Endothelial cell of umbilical vein (primary cell): ENCODE results near the gene EHD1. TPM values are rescaled to one million over a fixed set of nuclear protein-coding genes. Genes with fewer than 3 reads are reported as not detected.

Experiments
- BruUV-seq: library from RNA; stranded (reverse); fragments of 400-500 nt; replicated peaks from 2 replicates; lab custom pipeline; 2021; lab: Mats Ljungman, UMichigan
- CTCF ChIA-PET: fragments of 300-600, 350-600 bp; sonication (Branson Sonifier 250); formaldehyde crosslinking; loops from one replicate; lab custom pipeline; 2021; ENCODE audit warnings: antibody characterized with exemption, inconsistent platforms; lab: Charles Lee
- POLR2A ChIA-PET: fragments of 300-600, 350-600 bp; sonication (Branson Sonifier 250); formaldehyde crosslinking; loops from one replicate; lab custom pipeline; 2021; ENCODE audit warnings: antibody characterized with exemption, inconsistent platforms; lab: Charles Lee
- DNase-seq: peaks from one replicate; pipeline ENCODE4 v3.0.0-alpha.2; 2011; ENCODE audit warnings: low read depth, low spot score
- FAIRE-seq: peaks from 2 replicates; lab custom pipeline; 2011; peaks lifted over from hg19 to GRCh38; lab: Jason Lieb, UNC
- H2AFZ ChIP-seq: 2 replicates; pipeline ENCODE4 v1.6.0; 2012; ENCODE audit warnings: low read depth, low read length, control low read depth, inconsistent platforms
- H3K27ac ChIP-seq: 2 replicates; pipeline ENCODE4 v1.5.1; 2011; ENCODE audit warnings: low read depth, mild to moderate bottlenecking, control low read depth, low read length, moderate library complexity; ENCODE audit not compliant: insufficient read depth
- H3K27me3 ChIP-seq, 2 experiments: 2 replicates each; pipeline versions ENCODE4 v1.6.0 to v1.6.1; 2011; ENCODE audit warnings: low read length in 2 of 2, mixed read lengths in 1 of 2; ENCODE audit not compliant: control insufficient read depth in 2 of 2, insufficient read depth in 2 of 2
- H3K36me3 ChIP-seq, 2 experiments: 2 replicates in 1 of 2; 3 replicates in 1 of 2; pipeline ENCODE4 v1.5.1; 2011; ENCODE audit warnings: low read length in 2 of 2, mild to moderate bottlenecking in 1 of 2, moderate library complexity in 1 of 2; ENCODE audit not compliant: control insufficient read depth in 2 of 2, insufficient read depth in 2 of 2; ENCODE audit errors: extremely low read depth in 1 of 2
- H3K4me1 ChIP-seq: 3 replicates; pipeline ENCODE4 v1.5.1; 2011; ENCODE audit warnings: mild to moderate bottlenecking, low read length; ENCODE audit not compliant: control insufficient read depth, insufficient read depth; ENCODE audit errors: extremely low read depth
- H3K4me2 ChIP-seq: 2 replicates; pipeline ENCODE4 v1.6.1; 2011; ENCODE audit warnings: low read length, control low read depth, mixed read lengths; ENCODE audit not compliant: insufficient read depth
- H3K4me3 ChIP-seq, 3 experiments: fragments of 200-600 bp in 1 of 3; sonication (generic), shearing (Covaris generic) in 1 of 3; replicated peaks in 1 of 3; 2 replicates each; pipeline ENCODE4 v1.5.1; 2011 to 2016; ENCODE audit warnings: control low read depth in 3 of 3, low read length in 3 of 3, mild to moderate bottlenecking in 2 of 3, inconsistent platforms in 1 of 3, low read depth in 1 of 3, moderate library complexity in 1 of 3; ENCODE audit not compliant: insufficient read depth in 1 of 3
- H3K79me2 ChIP-seq: 2 replicates; pipeline ENCODE4 v1.6.0; 2012; ENCODE audit warnings: low read length, inconsistent platforms; ENCODE audit not compliant: control insufficient read depth, insufficient read depth
- H3K9ac ChIP-seq: replicated peaks from 2 replicates; pipeline ENCODE3; 2011; ENCODE audit warnings: low read length, control low read depth; ENCODE audit not compliant: insufficient read depth; ENCODE audit errors: extremely low read depth
- H3K9me1 ChIP-seq: replicated peaks from 3 replicates; pipeline ENCODE4 v1.6.0; 2011; ENCODE audit warnings: mild to moderate bottlenecking, low read length; ENCODE audit not compliant: control insufficient read depth, insufficient read depth; ENCODE audit errors: extremely low read depth
- H3K9me3 ChIP-seq: replicated peaks from 2 replicates; pipeline ENCODE4 v1.5.1; 2012; ENCODE audit warnings: low read length, inconsistent platforms; ENCODE audit not compliant: control insufficient read depth, insufficient read depth
- H4K20me1 ChIP-seq: replicated peaks from 2 replicates; pipeline ENCODE3; 2011; ENCODE audit warnings: mild to moderate bottlenecking, low read length; ENCODE audit not compliant: control insufficient read depth, insufficient read depth; ENCODE audit errors: extremely low read depth
- GATA2 ChIP-seq: IDR thresholded peaks from 2 replicates; pipeline ENCODE4 v1.7.0; 2011; ENCODE audit warnings: low read depth, mild to moderate bottlenecking, moderate library complexity, mixed read lengths, low read length; ENCODE audit not compliant: insufficient read length, insufficient read depth
- JUN ChIP-seq: IDR thresholded peaks from 2 replicates; pipeline ENCODE4 v1.6.1; 2011; ENCODE audit warnings: borderline replicate concordance, low read depth; ENCODE audit not compliant: insufficient read length, insufficient read depth
- MYC ChIP-seq: IDR thresholded peaks from one replicate; pipeline ENCODE4 v1.6.1; 2011; ENCODE audit warnings: mild to moderate bottlenecking, low read depth, low read length
- POLR2AphosphoS5 ChIP-seq: IDR thresholded peaks from 2 replicates; pipeline ENCODE4 v1.6.1; 2012; ENCODE audit warnings: low read depth, mild to moderate bottlenecking, control low read depth, low read length, moderate library complexity; ENCODE audit not compliant: insufficient read depth
- dilution Hi-C: fragments of 300-500 bp; cut with MboI; formaldehyde crosslinking; loops from one replicate; pipeline ENCODE4 v1.15.0; 2019; ENCODE audit warnings: low sequenced_read_pairs; ENCODE audit not compliant: extremely low pct_ligation_motif_present
- intact Hi-C: fragments of 100-400 bp; cut with micrococcal nuclease; formaldehyde crosslinking; loops from one replicate; pipeline ENCODE4 v1.10.0; 2022
- polyA plus RNA-seq, 4 experiments: library from polyadenylated mRNA; depleted of rRNA in 3 of 4; stranded (reverse) in 3 of 4; unstranded in 1 of 4; fragments of >200 nt; gene quantifications; 2 replicates each; pipeline versions ENCODE4 v1.2.1 to v1.2.3, GENCODE V29; 2011 to 2012; ENCODE audit warnings: missing spikeins in 1 of 4
- total RNA-seq: library from RNA; stranded (reverse); gene quantifications from 2 replicates; pipeline ENCODE4 v1.2.3, GENCODE V29; 2021
- TF ChIP-seq, protein P1 (sequence below): IDR thresholded peaks from 2 replicates; pipeline ENCODE4 v1.6.1; 2011; ENCODE audit not compliant: insufficient read depth, insufficient read length
- TF ChIP-seq, protein P2 (sequence below), 2 donors: IDR thresholded peaks; 1 replicate in 1 of 2; 2 replicates in 1 of 2; pipeline ENCODE4 v1.5.1; 2011; ENCODE audit warnings: low read length in 2 of 2, mild to moderate bottlenecking in 2 of 2, moderate library complexity in 2 of 2, control low read depth in 1 of 2, inconsistent platforms in 1 of 2, low read depth in 1 of 2; ENCODE audit not compliant: insufficient read depth in 1 of 2; ENCODE audit errors: extremely low read depth in 1 of 2

Gene EHD1
- total and polyA plus RNA-seq, 2 donors (not counting 3 experiments of a cell fraction or from before 2014, with no cell fraction given) = 109 to 136 TPM

GRCh38 chr11:64832467-64833197, 45.8 kb downstream of the EHD1 start:
- Histone ChIP-seq H3K36me3 (no peaks in the 10 kb centered on the region), H3K27ac (no peak overlapping the region), H3K79me2 (no peaks in the 10 kb centered on the region), H3K4me1 (no peaks in the 10 kb centered on the region), H4K20me1 (no peaks in the 10 kb centered on the region), H3K4me2 (no peak overlapping the region), H3K9me3 (no peaks in the 10 kb centered on the region), H3K27me3 (no peaks in the 10 kb centered on the region), H3K9me1 (no peaks in the 10 kb centered on the region), H3K4me3 (no peak overlapping the region), H3K9ac (no peak overlapping the region), H2AFZ (no peak overlapping the region)
- intact Hi-C loops = no loop called here
- dilution Hi-C loops = no loop called here
- TF ChIP-seq GATA2 (no peak), POLR2AphosphoS5 (no peak), MYC (no peak), JUN (no peak)
- TF ChIP-seq, protein P1, sequence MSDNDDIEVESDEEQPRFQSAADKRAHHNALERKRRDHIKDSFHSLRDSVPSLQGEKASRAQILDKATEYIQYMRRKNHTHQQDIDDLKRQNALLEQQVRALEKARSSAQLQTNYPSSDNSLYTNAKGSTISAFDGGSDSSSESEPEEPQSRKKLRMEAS = no peak
- TF ChIP-seq, protein P2, sequence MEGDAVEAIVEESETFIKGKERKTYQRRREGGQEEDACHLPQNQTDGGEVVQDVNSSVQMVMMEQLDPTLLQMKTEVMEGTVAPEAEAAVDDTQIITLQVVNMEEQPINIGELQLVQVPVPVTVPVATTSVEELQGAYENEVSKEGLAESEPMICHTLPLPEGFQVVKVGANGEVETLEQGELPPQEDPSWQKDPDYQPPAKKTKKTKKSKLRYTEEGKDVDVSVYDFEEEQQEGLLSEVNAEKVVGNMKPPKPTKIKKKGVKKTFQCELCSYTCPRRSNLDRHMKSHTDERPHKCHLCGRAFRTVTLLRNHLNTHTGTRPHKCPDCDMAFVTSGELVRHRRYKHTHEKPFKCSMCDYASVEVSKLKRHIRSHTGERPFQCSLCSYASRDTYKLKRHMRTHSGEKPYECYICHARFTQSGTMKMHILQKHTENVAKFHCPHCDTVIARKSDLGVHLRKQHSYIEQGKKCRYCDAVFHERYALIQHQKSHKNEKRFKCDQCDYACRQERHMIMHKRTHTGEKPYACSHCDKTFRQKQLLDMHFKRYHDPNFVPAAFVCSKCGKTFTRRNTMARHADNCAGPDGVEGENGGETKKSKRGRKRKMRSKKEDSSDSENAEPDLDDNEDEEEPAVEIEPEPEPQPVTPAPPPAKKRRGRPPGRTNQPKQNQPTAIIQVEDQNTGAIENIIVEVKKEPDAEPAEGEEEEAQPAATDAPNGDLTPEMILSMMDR (IDR thresholded peaks at IDR 0.05; ENCODE audit: extremely low read depth in 1 of 2, insufficient read depth in 1 of 2, low read depth in 1 of 2, low read length in 2 of 2) = no peak
- POLR2A ChIA-PET = no interaction called here
- CTCF ChIA-PET = interaction anchor here (0.5 to 3.8 kb wide), 3 partner anchors 11 to 55 kb away, joined by 4 to 18 read pairs (median 5); partner anchors contain the start of gene CDC42BPG
- no TSS peak for BruUV-seq
- DNase-seq (no peak), FAIRE-seq (no peak)
